GM19193 (cell line): ENCODE measurements around the gene EVL.

Source experiments
- POLR2A ChIP-seq: IDR thresholded peaks from 4 replicates; pipeline ENCODE4 v1.6.1; 2011; ENCODE audit not compliant: insufficient read depth, insufficient read length; ENCODE audit errors: extremely low read depth

Gene EVL

DNA sequence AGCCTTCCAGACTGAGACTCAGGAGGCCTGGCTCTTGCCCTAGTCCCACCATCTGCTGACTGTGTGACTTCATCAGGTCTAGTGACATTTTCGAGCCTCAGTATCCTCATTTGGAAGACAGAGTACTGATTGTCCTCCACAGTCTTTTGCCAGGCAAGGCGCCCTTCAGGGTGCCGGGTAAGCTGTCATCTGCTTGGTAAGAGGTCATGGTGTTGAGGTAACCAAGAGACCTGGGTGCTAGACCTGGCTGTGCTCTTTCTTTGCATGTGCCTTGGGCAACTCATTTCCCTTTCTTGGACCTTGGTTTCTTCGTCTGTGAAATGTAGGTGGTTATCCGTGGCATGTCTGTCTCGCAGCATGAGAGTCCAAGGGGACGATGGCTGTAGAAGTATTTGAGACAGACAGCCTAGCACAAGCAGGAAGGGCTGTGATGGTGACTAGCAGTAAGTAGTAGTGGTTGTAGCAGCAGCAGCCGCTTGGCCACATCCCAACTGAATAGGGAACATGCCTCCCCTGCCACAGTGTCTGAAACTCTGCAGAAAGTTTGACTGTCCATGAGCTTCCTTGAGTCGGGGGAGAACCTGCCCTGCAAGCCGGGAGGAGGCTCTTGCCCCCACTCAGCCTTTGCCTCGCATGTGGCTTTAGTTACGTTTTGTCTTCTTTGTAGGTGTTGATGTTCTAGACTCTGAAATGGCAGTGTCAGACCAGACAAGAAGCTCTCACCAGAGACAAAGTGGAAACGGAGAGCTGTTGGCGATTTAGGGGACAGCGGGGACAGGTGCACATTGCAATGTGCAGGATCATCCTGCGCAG lies 40.3 kb downstream of the EVL start:
- TF ChIP-seq POLR2A: no peak

DNA sequence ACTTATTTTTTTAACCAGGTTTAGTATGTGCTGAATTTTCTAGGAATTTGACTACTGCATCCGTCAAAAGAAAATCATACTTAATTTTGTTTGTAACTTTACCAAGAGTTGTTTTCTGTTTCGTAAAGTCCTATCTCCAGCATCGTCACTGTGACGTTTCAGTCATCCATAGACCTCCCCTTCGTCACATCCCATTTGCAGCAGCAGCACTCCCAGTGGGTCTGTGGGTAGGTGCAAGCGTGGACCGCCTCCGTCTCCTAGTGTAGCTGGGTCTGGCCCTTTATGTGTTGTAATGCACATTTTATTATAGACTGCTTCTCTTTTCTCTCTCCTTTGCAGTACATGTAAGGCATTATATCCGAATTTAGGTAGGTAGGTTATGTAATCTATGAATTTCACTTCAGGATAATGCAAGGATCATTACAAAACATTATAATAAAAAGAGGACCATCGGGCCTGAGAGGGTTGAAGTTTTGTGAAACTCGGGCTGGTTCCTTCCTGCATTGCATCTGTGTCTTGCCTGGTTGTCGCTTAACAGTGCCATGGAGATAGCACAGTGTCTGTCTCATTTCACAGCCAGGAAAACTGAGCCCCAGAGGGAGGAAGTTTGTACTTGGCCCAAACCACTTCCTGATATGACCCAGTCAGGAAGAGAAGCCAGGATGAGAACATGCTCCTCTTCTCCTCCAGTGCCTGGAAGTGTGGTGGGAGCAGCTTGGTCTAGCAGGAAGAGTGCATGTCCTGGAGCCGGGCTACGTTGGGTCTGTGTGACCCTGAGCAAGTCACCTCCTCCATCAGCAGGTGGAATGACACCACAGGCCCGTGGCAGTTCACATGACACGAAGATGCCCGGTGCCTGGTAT lies 41.3 kb downstream of the EVL start:
- no peak for TF ChIP-seq POLR2A

- TF ChIP-seq POLR2A: no peak
These were observed 42.0 kb downstream of the EVL start for GRCh38 chr14:100107236-100107635.

GRCh38 chr14:100108042-100108825 lies 43.0 kb downstream of the EVL start:
- no peak for TF ChIP-seq POLR2A

DNA sequence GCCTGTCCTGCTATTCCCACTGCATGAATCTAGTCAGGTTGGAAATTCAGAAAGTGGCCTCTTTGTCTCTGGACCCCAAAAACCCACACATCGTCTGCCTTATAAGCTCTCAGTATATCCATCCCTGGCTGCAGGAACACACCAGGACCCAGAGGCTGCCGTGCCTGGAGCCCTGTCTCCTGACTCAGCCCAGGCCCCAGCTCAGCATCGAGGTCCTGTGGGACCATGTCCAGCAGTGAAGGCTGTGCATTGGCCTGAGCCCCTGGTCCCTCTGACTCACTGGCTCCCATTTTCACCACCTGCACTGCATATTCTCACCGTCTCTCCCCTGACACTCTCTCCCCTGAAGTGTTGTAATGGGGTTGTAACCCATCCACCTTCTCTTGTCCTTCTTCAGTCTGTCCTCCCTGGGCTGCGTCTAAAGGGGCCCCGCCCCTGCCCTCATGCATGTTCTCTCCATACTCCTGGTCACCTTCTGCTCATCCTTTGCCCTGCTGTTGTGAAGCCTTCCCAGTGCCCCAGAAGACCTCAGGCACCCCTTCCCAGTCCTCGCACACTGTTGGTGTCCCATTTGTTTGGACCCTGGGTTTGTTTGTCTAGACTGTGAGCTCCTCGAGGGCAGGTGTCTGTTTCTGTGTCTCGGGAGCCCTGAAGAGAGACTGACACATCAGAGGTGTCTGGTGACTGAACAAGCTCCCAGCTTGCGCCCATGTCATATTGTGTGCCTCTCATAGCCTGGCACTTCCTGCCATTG lies 43.8 kb downstream of the EVL start:
- no peak for TF ChIP-seq POLR2A

DNA sequence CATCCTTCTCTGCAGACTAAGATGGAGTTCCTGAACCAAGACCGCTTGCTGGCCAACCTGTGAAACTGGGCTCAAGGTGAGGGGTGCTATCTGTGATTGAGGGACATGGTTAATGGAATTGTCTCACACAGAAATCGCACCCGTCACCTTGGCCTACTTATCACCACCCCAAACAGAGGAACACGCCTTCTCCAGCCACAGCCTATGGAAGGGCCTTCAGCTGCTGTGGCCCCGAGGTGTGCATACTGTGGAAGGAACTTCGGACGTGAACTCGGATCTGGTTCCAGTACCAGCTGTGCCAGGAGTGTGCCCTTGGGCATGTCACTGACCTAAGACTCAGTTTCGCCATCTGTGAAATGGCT lies 44.4 kb downstream of the EVL start:
- no peak for TF ChIP-seq POLR2A

- TF ChIP-seq POLR2A: no peak
These were observed 45.6 kb downstream of the EVL start for GRCh38 chr14:100110816-100111215.

GRCh38 chr14:100111931-100112704 lies 46.9 kb downstream of the EVL start:
- TF ChIP-seq POLR2A: no peak

- no peak for TF ChIP-seq POLR2A
These were observed 49.0 kb downstream of the EVL start for GRCh38 chr14:100114109-100114765.

GRCh38 chr14:100115236-100115635 lies 50.0 kb downstream of the EVL start:
- TF ChIP-seq POLR2A: no peak

DNA sequence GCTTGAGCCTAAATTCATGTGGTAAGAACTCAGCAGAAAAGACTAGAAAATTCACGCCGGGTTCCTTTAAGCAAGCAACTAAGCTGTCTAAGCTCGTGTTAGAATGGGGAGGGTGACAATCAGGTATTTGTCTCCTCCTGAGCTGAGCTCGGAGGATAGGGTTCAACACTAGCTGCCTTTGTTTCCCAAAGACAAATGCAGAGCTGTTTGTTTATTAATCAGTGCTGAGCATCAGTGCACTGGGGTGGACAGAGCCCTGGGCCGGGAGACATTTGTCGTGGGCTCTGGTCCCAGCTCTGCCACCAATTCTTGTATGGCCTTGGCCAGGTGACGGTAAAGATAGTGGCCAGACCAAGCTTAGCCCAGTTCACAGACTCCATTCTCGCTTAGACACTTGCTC lies 50.5 kb downstream of the EVL start:
- TF ChIP-seq POLR2A: no peak

DNA sequence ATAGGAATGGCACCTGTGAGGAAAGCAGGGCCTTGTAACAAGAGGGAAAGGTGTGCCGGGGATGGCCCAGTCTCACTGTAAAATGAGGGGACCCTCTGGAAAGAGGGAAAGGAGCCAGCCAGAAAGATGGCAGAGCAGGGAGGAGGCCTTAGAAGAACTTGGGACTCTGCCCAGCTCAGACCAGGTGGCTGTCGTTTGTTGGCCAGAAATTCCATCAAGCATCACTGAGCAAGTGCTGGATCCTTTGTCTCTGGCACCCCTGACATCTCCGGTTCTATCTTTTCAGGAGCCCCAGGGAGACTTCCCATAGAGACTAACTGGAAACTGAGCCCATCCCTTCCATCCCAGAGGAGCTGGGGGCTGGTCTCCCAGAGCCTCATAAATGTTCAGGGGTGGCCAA lies 50.9 kb downstream of the EVL start:
- TF ChIP-seq POLR2A: no peak

- TF ChIP-seq POLR2A: no peak
These were observed 51.8 kb downstream of the EVL start for GRCh38 chr14:100117026-100117425.
